Activated CD4-positive, alpha-beta T cell treated with anti-CD3 and anti-CD28 coated beads, Interleukin-2, amount 50 U/mL, for 24 hours (primary cell): ENCODE measurements around the gene ZCCHC18.
"Not testable (repeated sequence)": the region's sequence is repeated elsewhere in the genome, so short reads cannot be mapped to it uniquely, and the experiment has no call there.

ENCODE experiments used
- DNase-seq, 2 donors: peaks; one replicate each; pipeline ENCODE4 v3.0.0-alpha.2; 2020; ENCODE audit warnings: low read depth in 1 of 2, low spot score in 1 of 2

The ZCCHC18 gene

DNA sequence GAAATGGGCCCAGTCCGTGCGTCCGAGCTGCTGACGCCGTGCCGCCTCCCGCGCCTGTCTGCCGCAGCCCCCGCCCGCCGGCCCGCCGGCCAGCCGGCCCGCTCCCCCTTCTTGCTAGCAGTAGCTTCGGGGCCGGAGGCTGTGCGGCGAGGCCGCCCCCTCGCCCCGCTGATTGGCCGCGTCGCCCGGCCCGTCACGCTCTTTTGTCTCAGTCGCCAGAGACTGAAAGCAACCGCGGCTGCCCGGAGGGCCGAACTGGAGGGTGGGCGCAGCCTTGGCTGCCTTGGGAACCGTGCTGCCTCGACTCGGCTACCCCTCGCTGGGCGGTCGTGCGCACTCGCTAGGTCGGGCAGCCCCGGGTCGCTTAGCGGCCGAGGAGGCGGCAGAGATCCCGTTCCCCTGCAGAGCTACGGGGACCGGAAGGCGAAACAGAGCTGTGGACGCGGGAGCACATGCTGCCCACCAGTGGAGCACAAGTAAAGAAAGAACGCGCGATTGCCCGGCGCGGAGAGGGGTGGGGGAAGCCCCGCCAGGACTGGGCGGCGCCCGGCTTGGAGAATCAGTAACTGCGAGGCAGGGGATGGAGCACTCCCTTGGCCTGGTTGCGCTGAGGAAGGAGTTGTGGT lies at the start of gene ZCCHC18:
Gene ZCCHC18, plus strand, starts transcription at position 198 of the 626 bp plus-strand sequence. CDS start 1,589 bp downstream, outside the sequence.
- DNase-seq: no peak

GRCh38 chrX:104062636-104063035 lies 49.7 kb upstream of the ZCCHC18 start:
- DNase-seq: not testable (repeated sequence)

DNA sequence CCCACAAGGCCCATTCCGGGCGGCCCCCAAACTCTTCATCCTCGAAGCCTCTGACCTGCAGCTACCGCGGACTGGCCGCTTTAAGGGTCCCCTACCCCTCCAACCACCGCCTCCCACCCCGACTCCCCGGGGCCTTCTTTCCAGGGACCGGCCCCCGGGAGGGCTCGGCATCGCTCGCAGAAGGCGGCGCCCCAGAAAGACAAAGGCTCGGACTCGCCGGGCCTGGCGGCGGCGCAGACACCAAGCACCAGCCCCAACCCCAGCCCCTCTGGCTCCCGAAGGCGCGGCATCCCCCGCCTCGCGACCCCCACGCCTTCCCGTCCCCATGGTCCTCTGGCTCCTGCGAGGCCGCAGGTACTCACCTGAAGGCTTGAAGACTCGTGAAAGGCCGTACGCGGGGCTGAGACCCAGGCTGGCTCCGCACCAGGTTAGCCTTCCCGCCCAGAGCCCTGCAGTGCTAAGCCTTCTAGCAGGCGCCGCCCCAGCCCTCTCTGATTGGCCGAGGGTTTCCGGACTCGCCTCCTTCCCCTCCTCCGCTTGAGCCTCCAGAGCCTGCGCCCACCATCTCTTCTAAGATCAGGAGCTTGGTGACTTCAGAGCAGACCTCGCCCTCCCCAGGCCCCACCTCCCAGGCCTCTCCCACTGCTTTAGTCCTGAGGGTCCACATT lies 36.4 kb upstream of the ZCCHC18 start, which contains the start of gene TMSB15C:
Gene TMSB15C, minus strand, starts transcription at position 459 of the 668 bp plus-strand sequence.
- not testable (repeated sequence) for DNase-seq

DNA sequence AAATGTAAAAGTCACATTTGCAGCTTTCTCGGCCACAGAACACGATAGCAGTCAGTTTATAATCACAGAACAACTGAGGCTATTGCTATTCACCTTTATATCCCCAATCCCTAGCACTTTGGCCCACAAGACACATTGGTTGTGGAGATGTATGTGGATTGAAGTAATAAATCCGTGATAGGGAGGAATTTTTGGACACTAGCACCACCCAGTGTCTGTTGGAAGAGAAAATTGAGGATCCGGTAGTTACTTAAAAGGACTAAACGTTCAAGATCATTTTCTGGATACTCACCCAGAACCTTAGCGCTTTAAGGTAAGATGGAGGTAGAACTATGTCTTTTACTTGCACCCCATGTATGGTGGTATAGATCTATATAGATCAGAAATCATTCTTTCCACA lies 34.5 kb upstream of the ZCCHC18 start:
- DNase-seq: not testable (repeated sequence)

DNA sequence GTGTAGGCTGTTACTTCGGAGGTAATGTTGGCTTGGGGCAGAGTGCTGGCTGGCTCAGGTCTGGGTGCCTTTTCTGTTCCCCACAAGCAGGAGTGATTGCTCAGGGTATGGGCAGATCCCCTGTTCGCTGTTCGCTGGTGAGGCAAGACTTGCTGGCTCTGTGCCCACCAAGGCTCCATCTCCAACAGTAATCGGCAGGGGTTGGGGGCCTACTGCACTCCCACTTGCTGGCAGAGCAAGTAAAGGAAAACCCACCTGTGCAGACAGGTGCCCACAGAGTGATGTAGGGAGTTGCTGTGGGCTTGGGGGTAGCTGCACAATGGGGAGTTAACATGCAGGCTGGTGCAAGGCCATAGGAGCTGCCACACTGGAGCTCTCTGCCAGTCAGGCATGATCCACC lies 28.3 kb upstream of the ZCCHC18 start:
- DNase-seq: no peak

DNA sequence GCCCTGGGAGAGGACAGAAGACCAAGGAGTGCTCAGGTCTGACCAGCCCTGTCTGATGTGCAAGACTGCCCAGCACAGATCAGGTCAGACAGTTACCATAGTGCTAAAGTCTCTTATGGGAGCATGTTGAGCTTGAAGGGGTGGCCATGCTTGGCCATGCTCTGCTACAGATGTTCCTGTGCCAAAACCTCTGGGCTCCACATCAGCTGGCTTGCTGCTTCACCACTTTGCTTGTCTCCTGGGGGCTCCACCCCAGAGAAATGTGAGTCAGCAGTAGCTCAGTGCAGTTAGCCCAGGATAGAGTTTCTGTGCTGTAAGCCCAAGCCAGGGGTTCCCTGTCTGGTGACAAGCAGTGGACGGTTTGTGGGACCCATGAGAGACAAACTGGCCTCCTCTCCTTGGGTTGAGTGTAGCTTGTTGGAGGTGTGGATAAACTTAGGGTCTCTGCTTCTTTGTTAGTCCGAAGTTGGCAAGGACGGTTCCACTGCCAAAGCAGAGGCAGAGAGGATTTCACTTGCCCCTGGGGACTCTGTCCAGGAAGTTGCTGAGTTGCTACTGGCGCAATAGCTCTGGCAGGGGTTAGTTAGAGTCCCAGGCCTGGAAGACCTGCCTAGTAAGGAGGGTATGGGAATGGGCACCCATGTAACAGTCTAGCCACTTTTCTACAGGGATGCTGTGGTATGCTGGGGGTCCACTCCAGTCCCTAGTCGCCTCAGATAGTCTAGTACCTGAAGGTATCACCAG lies 27.6 kb upstream of the ZCCHC18 start:
- DNase-seq: no peak

- no peak for DNase-seq
Measured at GRCh38 chrX:104085477-104085876, 26.8 kb upstream of the ZCCHC18 start.

DNA sequence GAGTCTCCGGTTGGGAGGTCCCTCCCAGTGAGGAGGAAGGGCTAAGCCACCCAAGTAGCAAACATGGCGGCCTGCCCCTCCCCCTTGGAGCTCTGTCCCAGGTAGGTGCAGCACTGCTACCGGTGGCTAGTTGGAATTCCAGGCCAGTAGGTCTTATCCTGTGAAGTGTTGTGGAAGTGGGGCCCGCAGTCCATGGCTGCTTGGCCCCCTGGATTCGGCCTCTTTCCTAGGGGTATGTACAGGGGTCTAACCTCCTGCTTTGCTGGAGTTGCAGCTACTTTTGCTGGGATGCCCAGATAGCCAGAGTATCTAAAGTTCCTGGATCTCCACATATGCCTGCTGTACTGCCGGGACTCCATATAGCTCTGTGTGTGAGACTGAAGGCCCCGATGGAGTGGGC lies 26.4 kb upstream of the ZCCHC18 start:
- no peak for DNase-seq

GRCh38 chrX:104098151-104098808 lies 14.0 kb upstream of the ZCCHC18 start:
- peak in 1 of 2 donors; percentile 30 for DNase-seq

GRCh38 chrX:104098919-104099318 lies 13.4 kb upstream of the ZCCHC18 start:
- DNase-seq: no peak

DNA sequence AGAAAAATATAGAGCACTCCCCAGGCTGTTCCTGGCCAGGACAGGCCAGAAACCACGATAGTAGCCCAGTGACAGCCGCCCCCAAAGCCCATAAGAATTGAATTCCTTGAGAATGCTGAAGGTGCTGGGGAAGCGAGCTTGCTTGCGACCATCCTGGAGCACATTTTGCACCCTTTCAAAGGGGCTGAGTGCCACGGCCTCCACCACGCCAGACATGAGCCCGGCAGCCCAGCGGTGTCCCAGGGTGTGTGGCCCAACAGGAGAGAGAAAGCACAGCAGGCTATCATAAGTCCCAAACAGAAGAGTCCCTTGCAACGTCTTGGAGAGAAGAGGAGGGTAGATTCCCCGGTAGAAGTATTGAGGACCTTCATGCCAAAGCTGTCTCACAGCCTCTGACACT lies 7.6 kb upstream of the ZCCHC18 start:
- DNase-seq: no peak

DNA sequence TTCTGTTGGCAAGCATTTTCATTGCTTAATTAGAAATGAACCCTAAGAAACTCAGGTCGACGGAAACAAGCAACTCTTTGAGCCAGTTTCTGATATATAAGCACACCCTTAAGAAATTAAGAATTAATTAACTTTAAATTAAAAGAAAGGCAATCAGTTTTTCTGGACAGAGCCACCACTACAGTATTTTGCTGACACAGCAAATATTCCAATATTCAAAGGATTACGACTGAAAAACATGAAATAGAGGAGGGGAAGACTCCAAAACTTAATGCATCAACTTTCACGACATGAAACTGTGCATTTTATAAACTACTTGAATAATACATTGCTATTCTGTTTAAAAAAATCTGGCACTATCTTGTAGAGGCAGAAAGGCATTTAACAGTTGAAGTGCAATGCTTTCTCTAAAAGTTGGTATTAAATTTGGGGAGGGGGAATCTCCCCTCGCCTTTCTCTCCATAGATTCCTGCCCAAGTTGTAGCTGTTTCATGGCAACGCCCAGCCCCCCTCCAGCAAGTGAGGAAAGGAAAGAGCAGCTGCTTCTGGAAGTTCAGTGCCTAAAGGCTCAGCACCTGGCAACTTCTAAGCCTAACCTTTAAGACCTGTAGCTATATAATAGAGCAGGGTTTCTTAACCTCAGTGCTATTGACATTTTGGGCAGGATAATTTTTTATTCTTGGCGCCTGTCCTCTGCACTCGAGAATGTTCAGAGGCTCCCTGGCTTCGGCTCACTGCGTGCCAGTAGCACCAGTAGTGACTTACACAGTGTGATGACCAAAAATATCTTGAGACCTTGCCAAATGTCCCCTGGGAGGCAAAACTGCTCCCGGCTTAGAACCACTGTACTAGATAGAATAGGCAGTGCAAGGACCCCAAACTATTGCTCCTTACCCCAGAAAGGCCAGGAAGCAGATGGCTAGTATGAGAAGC lies 6.7 kb upstream of the ZCCHC18 start:
- no peak for DNase-seq

DNA sequence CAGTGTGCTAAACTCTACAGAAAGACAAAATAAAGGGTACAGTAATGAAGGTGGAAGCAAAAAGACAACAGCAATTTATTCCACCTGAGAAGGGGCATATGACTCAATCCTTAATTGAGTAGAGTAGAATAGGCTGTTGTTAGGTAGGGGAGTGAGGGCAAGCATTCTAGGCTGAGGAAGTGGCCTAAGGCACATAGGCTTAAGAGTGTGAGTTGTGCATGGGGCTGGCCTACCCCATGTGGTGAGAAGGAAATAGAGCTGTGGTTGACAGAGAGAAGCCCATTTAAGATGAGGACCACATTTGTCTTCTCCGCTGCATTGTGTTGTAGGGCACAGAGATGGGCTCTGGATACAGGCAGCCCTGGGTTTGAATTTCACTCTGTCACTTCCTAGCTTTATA lies 3.4 kb upstream of the ZCCHC18 start:
- DNase-seq: no peak

DNA sequence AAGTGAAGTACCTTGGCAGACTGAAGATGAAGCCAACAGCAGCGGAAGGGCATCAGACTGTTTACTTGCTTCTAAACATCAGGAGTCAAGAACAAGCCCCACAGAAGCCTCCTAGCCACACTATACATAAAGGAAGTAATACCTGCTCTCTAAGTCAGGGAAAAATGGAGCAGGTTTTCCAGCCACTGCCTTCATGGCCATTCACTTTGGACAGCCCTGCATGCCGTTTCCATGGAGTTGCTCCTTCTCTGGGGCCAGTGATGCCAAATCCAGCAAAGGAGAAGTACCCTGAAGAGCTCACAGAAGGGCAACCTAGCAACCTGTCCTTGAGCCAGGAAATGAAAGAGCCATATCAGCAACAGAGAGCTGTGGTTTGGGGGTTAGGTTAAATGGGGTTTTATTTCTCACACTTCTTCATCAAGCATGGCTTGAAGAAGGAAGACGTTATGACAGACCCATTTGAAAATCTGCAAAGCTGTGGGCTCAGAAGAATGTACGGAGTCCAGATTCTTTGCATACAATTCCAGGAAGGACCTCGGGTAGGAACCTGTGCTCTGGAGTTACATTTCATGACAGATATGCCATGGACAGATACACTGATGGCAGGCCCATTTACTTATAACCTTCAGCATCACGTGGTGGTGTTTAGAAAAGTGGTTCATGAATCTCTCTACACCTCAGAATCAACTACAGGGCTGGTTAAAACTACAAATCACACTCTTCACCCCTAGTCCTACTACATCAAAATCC lies 1.7 kb upstream of the ZCCHC18 start:
- DNase-seq: not testable (repeated sequence)

- DNase-seq: peak in 1 of 2 donors; percentile 33
Measured at GRCh38 chrX:104113222-104113965, 1.1 kb downstream of the ZCCHC18 start.

GRCh38 chrX:104117759-104118158 lies 5.4 kb downstream of the ZCCHC18 start:
- no peak for DNase-seq

DNA sequence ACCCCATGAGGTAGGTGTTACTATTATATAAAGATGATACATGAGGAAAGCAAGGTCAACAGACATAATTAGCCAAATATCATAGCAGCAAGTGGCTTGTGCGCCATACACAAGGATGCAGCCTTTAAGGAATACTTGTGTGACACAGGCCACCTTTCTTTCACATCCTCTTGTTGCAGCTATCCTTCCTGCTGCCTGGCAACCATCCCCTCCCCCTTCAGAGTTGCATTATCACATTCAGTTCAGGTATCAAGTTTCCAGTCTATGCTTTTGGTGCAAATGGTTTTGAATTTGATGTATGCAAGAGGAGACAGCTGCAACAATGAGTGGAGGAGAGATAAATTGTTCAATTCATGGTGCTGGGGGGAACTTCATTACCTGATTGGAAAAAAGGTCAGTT lies 6.4 kb downstream of the ZCCHC18 start:
- DNase-seq: no peak

DNA sequence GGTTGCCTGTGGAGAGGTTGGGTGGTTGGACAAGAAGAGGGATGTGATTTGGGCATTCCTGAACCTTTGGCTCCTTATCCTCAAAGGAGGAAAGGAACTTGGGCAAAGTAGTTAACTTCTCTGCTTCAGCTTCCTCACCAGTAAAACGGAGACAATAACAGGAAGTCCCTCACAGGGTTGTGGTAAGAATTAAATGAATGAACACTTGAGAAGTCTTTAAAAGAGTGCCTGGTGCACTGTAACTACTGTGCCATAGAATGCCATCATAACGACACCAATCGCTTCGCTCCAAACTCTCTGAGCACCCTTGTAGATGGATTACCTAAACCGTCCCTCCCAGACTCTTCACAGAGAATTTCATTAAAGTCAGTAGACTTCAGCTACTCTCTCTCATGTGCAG lies 10.5 kb downstream of the ZCCHC18 start:
- no peak for DNase-seq

- DNase-seq: no peak
Measured at GRCh38 chrX:104126856-104127255, 14.5 kb downstream of the ZCCHC18 start.
